ENCODE measurements around the gene RFX7.

Gene RFX7

DNA sequence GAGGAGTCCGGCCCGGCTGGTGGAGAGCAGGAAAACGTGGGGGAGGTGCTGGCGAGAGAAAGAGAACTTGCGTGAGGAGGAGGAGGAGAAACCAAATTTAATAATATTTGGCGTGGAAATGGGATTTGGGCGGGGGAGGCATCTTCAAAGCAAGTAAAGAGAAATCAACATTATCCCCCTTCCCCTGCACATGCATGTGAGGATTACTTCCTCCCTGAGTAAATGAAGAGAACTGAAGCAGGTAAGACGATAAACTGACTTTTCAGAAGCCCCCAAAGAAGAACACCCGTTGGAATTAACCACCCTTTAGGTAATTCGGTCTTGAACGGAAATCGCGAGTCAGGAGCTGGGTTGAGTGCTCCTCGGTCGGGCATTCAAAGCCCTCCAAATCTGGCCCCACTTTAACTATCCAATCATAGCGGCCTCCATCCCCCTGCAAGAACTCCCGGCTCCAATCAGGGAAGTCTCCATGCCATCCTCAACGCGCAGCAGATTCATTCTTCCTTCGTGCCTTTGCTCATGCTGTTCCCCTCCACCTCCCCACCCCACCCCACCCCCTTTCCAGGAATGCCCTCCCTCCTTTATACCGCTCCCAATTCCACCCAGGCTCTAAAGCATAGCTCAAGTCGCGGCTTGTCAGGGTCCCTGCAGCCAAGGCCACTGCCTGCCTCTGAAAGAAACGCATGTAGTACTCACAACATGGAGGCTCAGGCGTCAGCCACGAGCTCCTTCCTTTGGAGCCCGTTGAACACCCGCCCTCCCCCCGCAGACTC lies 545 bp upstream of the RFX7 start:
- DNase-seq: peak; percentile 72

DNA sequence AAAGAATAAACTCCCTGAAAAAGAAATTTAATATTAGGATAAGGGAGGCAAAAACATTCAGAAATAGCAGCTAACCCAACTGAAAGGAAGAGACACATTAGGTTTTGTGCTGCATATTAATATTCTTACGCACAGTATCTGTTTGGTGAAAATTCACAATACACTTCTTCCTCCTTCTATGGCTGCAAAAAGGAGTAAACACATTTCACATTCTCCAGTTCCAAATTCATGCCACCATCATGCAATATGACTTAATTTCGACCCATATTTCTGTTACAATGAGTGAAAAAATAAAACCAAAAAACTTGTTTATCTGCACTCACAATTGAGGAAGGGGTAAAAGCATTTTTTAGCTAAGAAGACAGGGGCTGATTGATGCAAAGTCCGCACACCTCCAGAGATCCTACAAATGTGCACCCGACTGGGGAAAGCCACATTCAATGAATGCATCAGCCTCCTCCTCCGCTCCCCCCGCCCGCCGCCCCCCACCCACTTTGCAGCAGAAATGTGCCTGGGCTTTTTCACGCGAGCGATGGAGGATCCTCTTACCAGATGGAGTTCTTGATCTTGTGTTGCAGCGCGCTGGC lies 1.0 kb downstream of the RFX7 start:
- DNase-seq: peak; percentile 45

DNA sequence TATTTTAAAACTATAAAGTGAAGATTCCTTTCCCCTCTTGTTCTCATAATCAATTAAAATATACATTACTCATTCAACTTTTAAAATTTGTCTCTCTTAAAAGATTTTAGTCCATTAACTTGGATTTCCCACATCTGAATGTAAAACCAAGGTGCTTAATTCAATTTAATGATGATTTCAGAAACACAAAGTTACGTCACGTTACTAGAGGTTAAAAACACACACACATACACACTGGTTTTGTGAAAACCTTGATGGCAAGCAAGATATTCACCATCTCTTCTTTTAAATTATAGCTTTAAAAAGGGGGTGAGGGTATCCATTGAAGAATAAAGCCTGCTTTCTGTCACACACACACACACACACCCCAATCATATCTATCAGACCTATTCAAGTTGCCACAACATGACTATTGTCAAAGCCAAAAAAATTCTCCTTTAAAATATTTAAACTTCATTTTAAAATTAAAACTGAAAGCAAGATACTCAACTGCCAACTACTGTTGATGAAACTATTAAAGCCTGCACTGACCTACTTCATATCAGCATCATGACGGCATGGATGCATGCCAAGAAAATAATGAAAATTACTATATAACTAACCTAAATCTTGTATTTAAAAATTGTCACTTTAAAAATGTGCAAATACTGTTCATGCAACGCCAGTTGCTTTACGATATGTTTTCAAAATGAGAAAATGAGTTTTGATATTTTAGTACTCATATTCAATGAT lies 2.1 kb downstream of the RFX7 start:
- DNase-seq: peak; percentile 65

DNA sequence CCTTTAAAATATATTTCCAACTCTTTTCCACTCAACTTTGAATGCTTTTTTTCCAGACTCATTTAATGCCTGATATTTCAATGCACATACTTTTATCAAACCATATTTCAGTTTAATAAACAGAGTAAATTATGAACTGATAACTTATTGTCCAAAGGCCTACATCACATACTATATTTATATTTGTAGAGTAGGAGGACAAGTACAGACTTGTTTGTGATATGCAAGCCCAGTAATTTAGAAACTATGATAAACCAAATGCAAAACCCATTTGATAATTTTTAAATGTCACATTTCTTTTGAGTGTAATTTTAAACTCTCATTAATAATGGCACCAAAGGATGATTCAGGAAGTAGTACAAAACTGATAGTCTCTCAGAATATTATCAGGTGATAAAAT lies 3.3 kb downstream of the RFX7 start:
- no peak for DNase-seq

DNA sequence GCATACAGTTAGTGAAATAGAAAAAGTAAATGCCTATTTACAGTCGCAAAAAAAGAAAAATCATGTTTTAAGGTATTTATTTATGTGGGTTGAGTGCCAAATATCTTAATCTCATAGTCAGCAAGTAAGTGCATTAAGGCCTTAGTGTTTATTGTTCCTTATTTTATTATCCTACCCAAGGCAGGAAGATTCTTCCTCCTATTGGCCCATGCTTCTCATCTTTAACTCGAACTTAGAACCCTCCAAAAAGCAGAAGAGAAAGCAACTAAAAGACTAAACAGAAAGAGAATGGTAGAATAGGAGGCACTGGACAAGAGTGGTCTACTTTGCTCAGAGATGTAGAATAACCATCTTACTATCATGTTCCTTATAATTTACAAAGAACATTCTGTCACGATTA lies 7.5 kb downstream of the RFX7 start:
- DNase-seq: no peak

DNA sequence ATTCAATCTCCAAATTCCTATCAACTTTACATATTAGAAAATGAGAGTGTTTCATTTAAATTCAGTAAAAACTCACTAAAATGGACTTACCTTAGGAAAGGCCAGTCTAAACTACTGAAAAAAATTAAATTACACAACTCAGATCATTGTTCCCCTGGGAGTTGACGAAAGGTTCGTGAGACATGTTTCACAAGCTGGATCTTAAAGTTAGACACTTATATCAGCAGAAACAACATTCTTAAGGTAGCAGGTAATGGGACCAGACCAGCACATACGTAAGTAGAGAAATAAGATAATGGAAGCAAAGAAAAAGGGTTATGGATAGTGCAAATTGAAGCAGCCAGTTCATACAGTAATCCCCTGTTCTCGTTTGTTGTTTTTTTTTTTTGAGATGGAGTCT lies 8.9 kb downstream of the RFX7 start:
- no peak for DNase-seq

DNA sequence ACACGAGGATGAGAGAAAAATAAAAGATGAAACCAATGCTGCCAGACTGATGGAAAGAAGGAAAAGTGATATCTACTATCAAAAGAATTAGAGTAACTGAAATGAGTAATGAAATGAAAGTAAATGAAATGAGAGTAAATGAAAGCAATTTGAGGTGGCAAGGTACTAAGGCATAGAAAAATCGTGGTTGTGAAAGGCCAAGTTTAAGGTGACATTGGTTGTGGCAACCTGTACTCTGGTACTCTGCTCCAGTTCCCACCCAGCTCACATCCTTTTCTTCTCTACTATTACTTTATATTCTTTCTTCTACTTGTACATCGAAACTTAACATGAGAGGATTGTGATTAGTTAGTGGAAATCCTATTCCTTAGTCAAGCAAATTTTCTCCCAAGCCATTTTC lies 10.1 kb downstream of the RFX7 start:
- no peak for DNase-seq

DNA sequence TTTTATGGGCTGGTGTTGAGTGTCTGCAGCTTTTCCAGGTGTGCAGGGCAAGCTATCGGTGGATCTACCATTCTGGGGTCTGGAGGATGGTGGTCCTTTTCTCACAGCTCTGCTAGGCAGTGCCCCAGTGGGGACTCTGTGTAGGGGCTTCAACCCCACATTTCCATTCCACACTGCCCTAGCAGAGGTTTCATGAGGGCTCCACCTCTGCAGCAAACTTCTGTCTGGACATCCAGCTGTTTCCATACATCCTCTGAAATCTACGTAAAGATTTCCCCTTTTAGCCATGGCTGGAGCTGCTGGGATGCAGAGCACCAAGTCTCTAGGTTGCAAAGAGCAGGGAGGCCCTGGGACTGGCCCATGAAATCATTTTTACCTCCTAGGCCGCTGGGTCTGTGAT lies 11.6 kb downstream of the RFX7 start:
- no peak for DNase-seq

DNA sequence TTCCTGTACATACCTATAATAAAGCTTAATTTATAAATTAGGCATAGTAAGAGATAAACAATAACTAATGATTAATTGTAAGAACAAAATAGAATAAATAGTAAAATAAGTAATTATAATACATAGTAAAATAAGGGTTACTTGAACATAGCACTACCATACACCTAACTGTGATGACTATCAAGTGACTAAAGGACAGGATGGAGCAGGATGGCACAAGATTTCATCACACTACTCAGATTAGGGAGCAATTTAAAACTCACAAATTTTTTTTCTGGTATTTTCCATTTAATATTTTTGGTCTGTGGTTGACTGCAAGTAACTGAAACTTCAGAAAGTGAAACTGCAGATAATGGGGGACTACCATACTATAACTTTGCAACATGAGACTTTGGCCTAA lies 14.8 kb downstream of the RFX7 start:
- DNase-seq: no peak

DNA sequence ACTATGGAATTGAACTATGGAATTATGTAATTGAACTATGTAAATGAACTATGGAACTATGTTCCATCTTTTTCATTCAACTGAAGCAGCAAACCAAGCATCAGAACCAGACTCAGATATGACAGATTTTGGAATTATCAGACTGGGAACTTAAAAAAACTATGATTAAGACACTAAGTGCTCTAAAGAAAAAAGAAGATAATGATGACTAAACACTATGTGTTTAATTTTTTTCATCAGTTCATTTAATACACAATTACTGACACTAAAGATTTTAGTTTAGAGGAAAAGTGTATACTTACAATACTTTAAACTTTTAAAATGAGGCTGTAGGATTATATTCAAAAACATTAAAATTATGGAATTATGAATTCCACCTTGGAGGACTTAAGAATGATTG lies 15.3 kb downstream of the RFX7 start:
- no peak for DNase-seq

DNA sequence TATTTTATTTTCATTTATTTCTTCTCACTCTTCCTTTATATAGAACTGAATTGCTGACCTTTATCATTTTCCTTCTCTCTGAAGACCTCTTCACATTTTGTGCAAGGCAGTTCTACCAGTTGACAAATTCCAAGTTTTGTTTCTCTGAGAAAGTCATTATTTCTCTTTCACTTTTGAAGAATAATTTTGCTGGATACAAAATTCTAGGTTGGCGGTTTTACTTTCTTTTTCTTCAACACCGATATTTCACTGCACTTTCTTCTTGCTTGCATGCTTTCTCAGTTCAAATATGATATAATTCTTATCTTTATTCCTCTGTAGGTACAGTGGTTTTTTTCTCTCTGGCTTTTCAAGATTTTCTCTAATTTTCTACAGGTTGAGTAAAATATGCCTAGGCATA lies 15.9 kb downstream of the RFX7 start:
- DNase-seq: no peak

DNA sequence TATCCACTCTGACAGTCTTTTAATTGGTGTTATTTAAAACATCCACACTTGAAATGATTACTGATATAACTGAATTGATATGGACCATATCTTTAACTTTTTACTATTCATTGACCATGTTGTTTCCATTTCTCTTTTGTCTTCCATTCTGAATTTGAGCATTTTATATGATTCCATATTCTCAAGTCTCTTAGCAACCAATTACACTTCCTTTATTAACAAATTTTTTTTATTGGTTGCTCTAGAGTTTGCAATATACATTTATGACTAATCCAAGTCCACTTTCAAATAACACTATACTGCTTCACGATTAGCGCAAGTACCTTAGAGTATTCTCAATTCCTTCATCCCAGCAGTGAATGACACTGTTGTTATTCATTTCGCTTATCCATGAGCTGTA lies 16.4 kb downstream of the RFX7 start:
- no peak for DNase-seq

DNA sequence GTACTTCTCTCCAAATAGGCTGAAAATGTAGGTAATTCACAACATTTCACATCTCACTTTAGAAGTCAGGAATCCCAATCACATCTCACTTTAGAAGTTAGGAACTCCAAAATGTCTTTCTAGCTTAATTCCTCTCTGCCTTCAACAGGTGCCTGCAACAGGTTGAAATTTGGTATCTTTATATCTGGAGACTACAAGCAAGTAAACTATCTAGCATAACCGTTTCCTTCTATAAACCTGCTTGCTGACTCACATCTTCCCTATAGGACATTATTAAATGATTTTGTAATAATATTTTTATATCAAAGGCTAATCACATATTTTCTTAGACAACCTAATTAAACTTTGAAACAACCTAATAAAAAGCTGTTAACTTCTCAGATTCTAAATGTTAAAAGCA lies 18.2 kb downstream of the RFX7 start:
- no peak for DNase-seq

DNA sequence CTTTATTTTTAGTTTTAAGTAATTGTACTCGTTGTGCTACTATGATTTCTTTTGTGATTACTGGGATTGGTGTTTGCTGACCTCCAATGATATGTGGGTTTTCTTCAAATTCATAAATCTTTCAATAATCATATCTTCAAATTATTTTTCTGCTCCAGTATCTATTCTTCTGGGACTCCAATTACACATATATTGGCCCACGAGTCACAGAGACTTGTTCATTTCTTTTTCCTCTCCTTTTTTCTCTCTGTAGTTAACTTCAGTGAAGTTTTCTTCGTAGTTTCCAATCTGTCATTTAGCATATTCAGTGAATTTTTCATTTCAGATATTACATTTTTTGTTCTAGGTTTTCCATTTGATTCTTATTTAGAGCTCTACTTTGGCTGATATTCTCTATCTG lies 21.4 kb downstream of the RFX7 start:
- no peak for DNase-seq

DNA sequence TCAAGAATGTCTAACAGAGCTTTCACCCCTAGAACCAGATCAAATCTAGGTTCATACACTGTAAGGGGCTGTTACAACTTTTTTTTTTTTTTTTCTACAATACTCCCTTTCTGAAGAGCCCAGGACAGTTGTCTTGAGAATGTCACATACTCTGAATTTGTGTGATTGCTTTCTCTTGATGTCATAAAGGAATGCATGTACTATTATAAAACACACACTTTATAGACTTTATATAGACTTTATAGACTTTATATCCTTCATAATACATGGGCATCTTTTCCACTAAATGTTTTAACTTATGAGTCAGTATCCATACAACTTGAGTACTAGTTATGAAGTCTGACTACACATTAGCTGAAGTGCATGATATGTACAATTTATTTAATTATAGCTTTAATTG lies 26.3 kb downstream of the RFX7 start:
- DNase-seq: no peak

DNA sequence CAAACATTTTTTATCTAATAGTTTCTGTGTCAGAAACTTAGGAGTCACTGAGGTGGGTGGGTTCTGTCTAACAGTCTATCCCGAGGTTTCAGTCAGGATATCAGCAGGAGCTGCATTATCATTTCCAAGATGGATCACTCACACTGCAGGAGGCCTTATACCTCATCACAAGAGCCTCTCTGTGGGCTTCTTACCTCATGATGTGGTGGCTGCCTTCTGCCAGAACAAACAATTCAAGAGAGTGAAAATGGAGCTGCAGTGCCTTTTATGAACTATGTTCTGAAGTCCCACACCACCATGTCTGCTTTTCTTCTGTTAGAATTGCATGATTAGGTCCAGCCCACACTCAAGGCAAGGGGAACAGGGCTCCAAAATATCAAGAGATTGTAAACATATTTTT lies 27.9 kb downstream of the RFX7 start:
- DNase-seq: no peak

DNA sequence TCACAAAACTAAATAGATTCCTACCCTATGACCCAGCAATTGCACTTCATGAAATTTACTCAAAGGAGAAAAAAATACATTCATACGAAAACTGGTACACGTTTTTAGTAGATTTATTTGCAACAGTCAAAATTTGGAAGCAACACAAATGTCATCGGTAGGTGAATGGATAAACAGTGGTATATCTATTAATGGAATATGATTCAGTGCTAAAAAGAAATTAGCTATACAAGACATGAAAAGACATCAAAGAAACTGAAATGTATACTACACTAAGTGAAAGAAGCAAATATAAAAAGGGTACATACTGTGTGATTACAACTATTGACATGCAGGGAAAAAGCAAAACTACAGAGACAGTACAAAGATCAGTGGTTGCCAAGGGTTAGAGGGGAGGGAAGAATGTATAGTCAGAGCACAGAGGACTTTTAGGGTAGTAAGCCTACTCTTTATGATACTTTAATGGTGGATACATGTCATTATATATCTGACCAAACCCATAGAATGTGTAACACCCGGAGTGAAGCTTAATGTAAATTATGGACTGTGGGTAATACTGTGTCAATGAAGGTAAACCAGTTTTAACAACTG lies 31.6 kb downstream of the RFX7 start:
- DNase-seq: no peak

DNA sequence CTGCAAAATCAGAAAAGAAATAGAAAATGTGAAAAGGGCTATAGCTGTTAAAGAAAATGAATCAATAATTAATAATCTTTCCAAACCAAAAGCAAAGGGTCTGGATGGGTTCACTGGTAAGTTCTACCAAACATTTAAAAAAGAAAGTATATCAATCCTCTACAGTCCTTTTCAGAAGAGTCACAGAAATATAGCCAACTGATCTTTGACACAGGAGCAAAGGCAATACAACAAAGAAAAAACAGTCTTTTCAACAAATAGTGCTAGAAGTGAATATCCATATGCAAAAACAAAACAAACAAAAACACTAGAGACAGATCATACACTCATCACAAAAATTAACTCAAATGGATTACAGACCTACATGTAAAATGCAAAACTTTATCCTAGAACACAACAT lies 32.6 kb downstream of the RFX7 start:
- no peak for DNase-seq

DNA sequence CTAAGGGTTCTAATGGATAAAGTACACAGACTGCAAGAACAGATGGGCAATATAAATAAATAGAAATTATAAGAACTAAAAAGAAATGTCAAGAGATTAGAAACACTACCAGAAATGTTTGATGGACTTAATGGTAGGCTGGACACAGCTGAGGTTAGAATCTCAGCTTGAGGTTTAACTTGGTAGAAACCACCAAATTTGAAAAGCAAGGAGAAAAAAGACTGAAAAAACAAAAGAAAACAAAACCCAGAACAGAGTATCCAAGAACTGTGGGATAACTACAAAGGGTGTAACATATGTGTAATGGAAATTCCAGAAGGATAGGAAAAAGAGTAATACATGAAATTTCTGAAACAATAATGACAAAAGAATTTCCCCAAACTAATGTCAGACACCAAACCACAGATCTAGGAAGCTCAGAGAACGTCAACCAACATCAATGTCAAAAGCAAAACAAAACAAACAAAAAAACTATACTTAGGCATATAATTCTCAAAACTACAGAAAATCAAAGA lies 35.0 kb downstream of the RFX7 start:
- no peak for DNase-seq

DNA sequence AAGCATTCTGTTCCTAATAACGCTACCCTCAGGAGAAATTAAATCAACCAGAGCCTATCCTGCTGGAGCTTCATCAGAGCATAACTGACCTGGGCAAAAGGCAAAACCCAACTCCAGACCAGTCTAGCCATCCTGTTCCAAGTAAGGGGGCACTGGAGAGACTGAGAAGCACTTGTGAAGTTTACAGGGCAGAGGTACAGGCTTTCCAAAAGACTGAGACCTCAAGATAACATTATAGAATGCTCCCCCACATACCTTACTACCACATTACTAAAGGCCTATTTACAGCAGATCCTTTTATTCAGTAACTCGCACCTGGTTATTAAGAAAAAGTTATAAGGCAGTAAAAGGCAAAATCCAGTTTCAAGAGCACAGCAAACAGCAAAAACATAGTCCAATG lies 35.5 kb downstream of the RFX7 start:
- DNase-seq: no peak

DNA sequence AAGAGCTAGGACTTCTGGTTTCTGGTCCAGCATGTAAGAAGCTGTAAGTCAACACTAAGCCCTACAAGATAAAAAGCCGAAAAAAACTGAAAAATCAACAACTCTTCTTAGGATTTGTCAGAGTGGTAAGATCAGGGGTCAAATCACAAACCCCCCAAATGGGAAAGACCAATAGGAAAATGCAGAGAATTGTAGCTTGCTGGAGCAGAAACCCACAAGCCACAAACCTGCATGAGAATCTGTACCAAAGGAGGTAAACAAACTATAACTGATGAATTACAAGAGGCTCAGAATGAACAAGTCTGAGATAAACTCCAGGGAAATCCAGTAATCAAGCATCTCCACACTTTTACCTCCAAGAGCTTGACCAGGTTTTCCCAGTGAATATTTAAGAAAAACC lies 36.0 kb downstream of the RFX7 start:
- DNase-seq: no peak

DNA sequence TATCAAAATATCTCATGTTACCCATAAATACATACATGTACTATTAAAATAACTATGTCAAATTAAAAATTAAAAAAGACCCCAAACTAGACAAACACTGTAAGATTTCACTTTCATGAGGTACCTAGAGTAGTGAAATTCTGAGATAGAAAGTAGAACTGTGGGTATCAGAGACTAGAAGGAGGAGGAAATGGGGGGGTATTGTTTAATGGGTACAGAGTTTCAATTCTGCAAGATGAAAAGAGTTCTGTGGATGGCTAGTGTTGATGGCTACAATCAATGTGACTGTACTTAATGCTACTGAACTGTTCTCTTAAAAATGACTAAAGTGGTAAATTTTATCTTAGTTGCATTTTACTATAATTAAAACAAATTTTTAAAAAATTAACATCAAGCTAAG lies 36.6 kb downstream of the RFX7 start:
- DNase-seq: no peak

DNA sequence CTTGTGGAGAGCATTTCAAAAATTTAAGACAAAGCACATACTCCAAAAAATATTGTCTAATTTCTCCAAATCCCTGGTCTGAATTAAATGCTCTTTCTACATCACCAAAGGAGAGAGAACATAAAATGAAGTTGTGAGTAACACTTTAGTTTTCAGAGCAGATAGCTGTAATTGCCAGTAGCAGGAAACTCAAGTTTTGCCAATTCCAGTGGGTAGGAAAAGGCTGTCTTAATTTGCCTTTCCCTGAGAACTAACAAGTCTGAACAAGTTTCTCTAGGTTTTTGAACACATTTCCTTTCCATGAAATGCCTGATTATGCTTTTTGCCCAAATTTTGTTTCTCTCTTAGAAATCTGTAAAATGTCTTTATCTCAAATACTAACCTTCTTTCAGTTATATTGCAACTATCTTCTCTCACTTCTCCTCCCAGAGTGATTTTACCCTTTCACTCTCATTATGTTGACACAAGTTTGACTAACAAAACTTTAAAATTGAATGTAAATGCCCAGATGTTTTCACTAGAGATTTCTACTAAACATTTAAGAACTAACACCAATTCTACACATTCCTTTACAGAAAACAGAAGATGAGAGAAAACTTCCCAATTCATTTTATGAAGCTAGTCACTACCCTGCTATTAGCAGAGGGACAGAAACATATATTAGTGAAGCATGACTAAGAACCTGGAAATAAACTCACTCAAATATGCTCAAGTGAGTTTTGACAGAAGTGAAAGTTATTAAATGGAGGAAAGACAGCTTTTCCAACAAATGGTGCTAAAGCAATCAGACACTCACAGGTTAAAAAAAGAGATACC lies 38.4 kb downstream of the RFX7 start:
- DNase-seq: no peak

Measured in hematopoietic multipotent progenitor cell treated with erythropoietin and hydrocortisone succinate and interleukin-3 and kit ligand, for 6 days (in vitro differentiated cells).